Neural cell (in vitro differentiated cells): ENCODE data around the gene CHN1. TPM values are rescaled to one million over a fixed set of nuclear protein-coding genes. Genes with fewer than 3 reads are reported as not detected.

Experiments used
- H2AFZ ChIP-seq: fragments of 200-600, 300-800 bp; sonication (generic), shearing (Covaris generic); 2 replicates; pipeline ENCODE4 v1.6.0; 2014; ENCODE audit warnings: low read depth, mild to moderate bottlenecking, antibody characterized with exemption, low read length, moderate library complexity
- H3F3A ChIP-seq: fragments of 200-600 bp; shearing (Covaris generic); 2 replicates; pipeline ENCODE4 v1.6.1; 2016; ENCODE audit warnings: mild to moderate bottlenecking, moderate library complexity, mixed read lengths, antibody characterized with exemption, low read length; ENCODE audit not compliant: insufficient read depth, poor library complexity, severe bottlenecking
- H3K27ac ChIP-seq: fragments of 200-600, 300-800 bp; sonication (generic), shearing (Covaris generic); 2 replicates; pipeline ENCODE4 v1.5.1; 2014; ENCODE audit warnings: mild to moderate bottlenecking, low read length, moderate library complexity
- H3K27me3 ChIP-seq: fragments of 300-800, 200-600 bp; sonication (generic), shearing (Covaris generic); 2 replicates; pipeline ENCODE4 v1.6.0; 2014; ENCODE audit warnings: mild to moderate bottlenecking, low read depth, low read length, moderate library complexity; ENCODE audit not compliant: insufficient read depth
- H3K36me3 ChIP-seq: fragments of 300-800, 200-600 bp; sonication (generic), shearing (Covaris generic); 2 replicates; pipeline ENCODE4 v1.5.1; 2014; ENCODE audit warnings: mild to moderate bottlenecking, antibody characterized with exemption, low read length, moderate library complexity; ENCODE audit not compliant: insufficient read depth
- H3K4me2 ChIP-seq: fragments of 300-800, 200-600 bp; sonication (generic), shearing (Covaris generic); 2 replicates; pipeline ENCODE4 v1.6.0; 2014; ENCODE audit warnings: mild to moderate bottlenecking, low read length
- H3K4me3 ChIP-seq: fragments of 300-800, 200-600 bp; sonication (generic), shearing (Covaris generic); 2 replicates; pipeline ENCODE4 v1.5.1; 2014; ENCODE audit warnings: mild to moderate bottlenecking, low read length, moderate library complexity
- H3K79me2 ChIP-seq: fragments of 200-600 bp; shearing (Covaris generic); replicated peaks from 2 replicates; pipeline ENCODE4 v1.6.0; 2014; ENCODE audit warnings: mild to moderate bottlenecking, low read length, moderate library complexity; ENCODE audit not compliant: insufficient read depth
- H3K9ac ChIP-seq: fragments of 300-800, 200-600 bp; sonication (generic), shearing (Covaris generic); 2 replicates; pipeline ENCODE4 v1.6.1; 2016; ENCODE audit warnings: mild to moderate bottlenecking, low read length, mixed read lengths
- H3K9me2 ChIP-seq: fragments of 200-600 bp; shearing (Covaris generic); 2 replicates; pipeline ENCODE4 v1.6.1; 2016; ENCODE audit warnings: mild to moderate bottlenecking, low read length, mixed read lengths; ENCODE audit not compliant: insufficient read depth
- H3K9me3 ChIP-seq: fragments of 200-600, 300-800 bp; sonication (generic), shearing (Covaris generic); 2 replicates; pipeline ENCODE4 v1.6.1; 2016; ENCODE audit warnings: mild to moderate bottlenecking, mixed run types, low read length, moderate library complexity, mixed read lengths
- H4K20me1 ChIP-seq: fragments of 200-600 bp; shearing (Covaris generic); 2 replicates; pipeline ENCODE4 v1.6.1; 2016; ENCODE audit warnings: mild to moderate bottlenecking, mixed run types; ENCODE audit not compliant: insufficient read depth
- CTCF ChIP-seq: fragments of 450-650 bp; IDR thresholded peaks from 2 replicates; pipeline ENCODE4 v1.5.1; 2014; ENCODE audit warnings: antibody characterized with exemption, mild to moderate bottlenecking, moderate library complexity; ENCODE audit not compliant: poor library complexity, severe bottlenecking
- EP300 ChIP-seq: fragments of 450-650 bp; conservative IDR thresholded peaks from 2 replicates; pipeline ENCODE4 v1.6.1; 2014; ENCODE audit warnings: antibody characterized with exemption, mild to moderate bottlenecking, moderate library complexity; ENCODE audit not compliant: poor library complexity, severe bottlenecking
- EZH2 ChIP-seq: fragments of 200-600, 300-800 bp; shearing (Covaris generic), sonication (generic); IDR thresholded peaks from 2 replicates; pipeline ENCODE4 v1.6.1; 2014; ENCODE audit warnings: antibody characterized with exemption, low read length, borderline replicate concordance, mild to moderate bottlenecking; ENCODE audit not compliant: insufficient read depth, poor library complexity, severe bottlenecking
- MXI1 ChIP-seq: fragments of 450-650 bp; conservative IDR thresholded peaks from 2 replicates; pipeline ENCODE4 v1.6.1; 2014; ENCODE audit warnings: antibody characterized with exemption, mild to moderate bottlenecking; ENCODE audit not compliant: poor library complexity, severe bottlenecking
- POLR2AphosphoS5 ChIP-seq: IDR thresholded peaks from 2 replicates; pipeline ENCODE4 v1.6.1; 2012
- RAD21 ChIP-seq: fragments of 450-650 bp; conservative IDR thresholded peaks from 2 replicates; pipeline ENCODE4 v1.6.1; 2014; ENCODE audit warnings: antibody characterized with exemption, mild to moderate bottlenecking, moderate library complexity
- SMC3 ChIP-seq: fragments of 450-650 bp; conservative IDR thresholded peaks from 2 replicates; pipeline ENCODE4 v1.6.1; 2014; ENCODE audit warnings: antibody characterized with exemption, mild to moderate bottlenecking, moderate library complexity; ENCODE audit not compliant: poor library complexity
- TAF1 ChIP-seq: IDR thresholded peaks from 2 replicates; pipeline ENCODE4 v1.6.1; 2012; ENCODE audit warnings: low read depth
- polyA plus RNA-seq: library from polyadenylated mRNA; depleted of rRNA; stranded (reverse); fragments of >200 nt; gene quantifications from 2 replicates; pipeline ENCODE4 v1.2.3, GENCODE V29; 2014
- TF ChIP-seq, protein P1 (sequence below): IDR thresholded peaks from 2 replicates; pipeline ENCODE4 v1.6.1; 2012; ENCODE audit warnings: borderline replicate concordance

The CHN1 gene
- polyA plus RNA-seq, 1 donor from 2014 or later = 133 TPM

- Histone ChIP-seq H4K20me1 (no peaks in the 10 kb centered on the region), H3K4me2 (no peak overlapping the region), H3K27me3 (no peaks in the 10 kb centered on the region), H3K9me2 (no peaks in the 10 kb centered on the region), H3K4me3 (no peak overlapping the region), H3K36me3 (no peaks in the 10 kb centered on the region), H3F3A (no peaks in the 10 kb centered on the region), H3K9ac (no peak overlapping the region), H3K9me3 (no peaks in the 10 kb centered on the region), H2AFZ (no peak overlapping the region), H3K79me2 (no peaks in the 10 kb centered on the region), H3K27ac (no peak overlapping the region)
- TF ChIP-seq TAF1 (no peak), EP300 (no peak), CTCF (no peak), POLR2AphosphoS5 (no peak), SMC3 (no peak), EZH2 (no peak), MXI1 (no peak), RAD21 (no peak)
- TF ChIP-seq, protein P1, sequence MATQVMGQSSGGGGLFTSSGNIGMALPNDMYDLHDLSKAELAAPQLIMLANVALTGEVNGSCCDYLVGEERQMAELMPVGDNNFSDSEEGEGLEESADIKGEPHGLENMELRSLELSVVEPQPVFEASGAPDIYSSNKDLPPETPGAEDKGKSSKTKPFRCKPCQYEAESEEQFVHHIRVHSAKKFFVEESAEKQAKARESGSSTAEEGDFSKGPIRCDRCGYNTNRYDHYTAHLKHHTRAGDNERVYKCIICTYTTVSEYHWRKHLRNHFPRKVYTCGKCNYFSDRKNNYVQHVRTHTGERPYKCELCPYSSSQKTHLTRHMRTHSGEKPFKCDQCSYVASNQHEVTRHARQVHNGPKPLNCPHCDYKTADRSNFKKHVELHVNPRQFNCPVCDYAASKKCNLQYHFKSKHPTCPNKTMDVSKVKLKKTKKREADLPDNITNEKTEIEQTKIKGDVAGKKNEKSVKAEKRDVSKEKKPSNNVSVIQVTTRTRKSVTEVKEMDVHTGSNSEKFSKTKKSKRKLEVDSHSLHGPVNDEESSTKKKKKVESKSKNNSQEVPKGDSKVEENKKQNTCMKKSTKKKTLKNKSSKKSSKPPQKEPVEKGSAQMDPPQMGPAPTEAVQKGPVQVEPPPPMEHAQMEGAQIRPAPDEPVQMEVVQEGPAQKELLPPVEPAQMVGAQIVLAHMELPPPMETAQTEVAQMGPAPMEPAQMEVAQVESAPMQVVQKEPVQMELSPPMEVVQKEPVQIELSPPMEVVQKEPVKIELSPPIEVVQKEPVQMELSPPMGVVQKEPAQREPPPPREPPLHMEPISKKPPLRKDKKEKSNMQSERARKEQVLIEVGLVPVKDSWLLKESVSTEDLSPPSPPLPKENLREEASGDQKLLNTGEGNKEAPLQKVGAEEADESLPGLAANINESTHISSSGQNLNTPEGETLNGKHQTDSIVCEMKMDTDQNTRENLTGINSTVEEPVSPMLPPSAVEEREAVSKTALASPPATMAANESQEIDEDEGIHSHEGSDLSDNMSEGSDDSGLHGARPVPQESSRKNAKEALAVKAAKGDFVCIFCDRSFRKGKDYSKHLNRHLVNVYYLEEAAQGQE = no peak
Measured at GRCh38 chr2:175049661-175050060, 44.5 kb upstream of the CHN1 start.

DNA sequence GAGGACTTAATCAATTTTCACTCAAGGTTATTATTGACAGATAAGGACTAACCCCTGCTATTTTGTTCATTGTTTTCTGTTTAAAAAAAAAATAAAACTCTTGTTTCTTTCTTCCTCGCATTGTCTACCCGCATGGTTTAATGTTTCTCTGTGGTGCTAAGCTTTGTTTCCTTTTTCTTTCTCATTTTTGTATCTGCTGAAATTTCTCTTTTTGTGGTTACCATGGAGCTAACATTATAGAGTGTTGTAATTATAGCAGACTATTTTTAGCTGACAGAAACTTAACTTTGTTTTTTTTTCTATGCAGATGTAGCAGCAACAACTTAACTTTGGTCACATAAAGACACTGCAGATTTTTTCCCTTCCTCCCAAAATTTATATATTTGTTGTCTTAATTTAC, 43.1 kb upstream of the CHN1 start:
- no peaks in the 10 kb centered on the region for H3K36me3 ChIP-seq
- H4K20me1 ChIP-seq = no peaks in the 10 kb centered on the region
- no peak overlapping the region for H3K4me3 ChIP-seq
- H3K27me3 ChIP-seq = no peaks in the 10 kb centered on the region
- no peaks in the 10 kb centered on the region for H3K79me2 ChIP-seq
- no peak overlapping the region for H3K4me2 ChIP-seq
- TF ChIP-seq MXI1 (no peak), EP300 (no peak), POLR2AphosphoS5 (no peak), CTCF (no peak), RAD21 (no peak), EZH2 (no peak), SMC3 (no peak), TAF1 (no peak)
- TF ChIP-seq, protein P1 = no peak
- no peaks in the 10 kb centered on the region for H3K9me2 ChIP-seq
- no peak overlapping the region for H3K27ac ChIP-seq
- no peaks in the 10 kb centered on the region for H3F3A ChIP-seq
- H3K9ac ChIP-seq = no peak overlapping the region
- H3K9me3 ChIP-seq = no peaks in the 10 kb centered on the region
- no peak overlapping the region for H2AFZ ChIP-seq
